Measurements from ENCODE around the gene LMNB1.
"Not testable (repeated sequence)": the region's sequence is repeated elsewhere in the genome, so short reads cannot be mapped to it uniquely, and the experiment has no call there.

Gene LMNB1

GRCh38 chr5:126801174-126801991 lies 24.4 kb downstream of the LMNB1 start:
- no peak for DNase-seq (ENCODE audit: low spot score)
- Mint-ChIP-seq H3K4me3 (no peak overlapping the region), H3K9me3 (no peaks in the 10 kb centered on the region), H3K4me1 (ENCODE audit: low read depth) (peaks cover 38% of the 10 kb centered on the region), H3K36me3 (ENCODE audit: low read depth) (peaks cover 40% of the 10 kb centered on the region), H3K27me3 (ENCODE audit: low read depth) (no peaks in the 10 kb centered on the region), H3K27ac (peak overlapping the region; percentile 29)

DNA sequence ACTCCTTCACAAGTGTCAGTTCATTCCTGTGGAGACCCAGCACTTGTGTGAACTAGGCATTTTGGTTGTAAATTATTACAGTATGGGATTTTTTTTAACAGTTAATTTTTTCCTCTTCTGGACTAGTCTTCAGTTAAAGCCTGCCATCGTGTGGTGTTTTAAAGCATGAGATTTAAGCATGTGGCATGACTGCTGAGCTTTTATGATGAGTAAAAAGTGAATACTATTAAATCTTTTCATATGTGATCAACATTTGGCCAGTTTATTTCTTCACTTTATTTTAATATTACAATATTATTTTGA lies 25.0 kb downstream of the LMNB1 start:
- Mint-ChIP-seq H3K4me1 (ENCODE audit: low read depth) (peaks cover 41% of the 10 kb centered on the region), H3K27ac (no peak overlapping the region)

GRCh38 chr5:126805063-126805462 lies 28.1 kb downstream of the LMNB1 start:
- H3K4me3 Mint-ChIP-seq = no peak overlapping the region
- no peaks in the 10 kb centered on the region for H3K27me3 Mint-ChIP-seq (ENCODE audit: low read depth)
- no peaks in the 10 kb centered on the region for H3K9me3 Mint-ChIP-seq
- H3K27ac Mint-ChIP-seq = peak overlapping the region; percentile 70
- H3K36me3 Mint-ChIP-seq (ENCODE audit: low read depth) = peaks cover 41% of the 10 kb centered on the region
- peaks cover 33% of the 10 kb centered on the region for H3K4me1 Mint-ChIP-seq (ENCODE audit: low read depth)
- DNase-seq (ENCODE audit: low spot score) = no peak

More for the DNA sequence above, 25.0 kb downstream of the LMNB1 start:
- H3K27me3 Mint-ChIP-seq (ENCODE audit: low read depth) = no peaks in the 10 kb centered on the region
- no peaks in the 10 kb centered on the region for H3K9me3 Mint-ChIP-seq
- DNase-seq (ENCODE audit: low spot score) = no peak
- H3K4me3 Mint-ChIP-seq = no peak overlapping the region
- peaks cover 44% of the 10 kb centered on the region for H3K36me3 Mint-ChIP-seq (ENCODE audit: low read depth)

GRCh38 chr5:126808521-126808988 lies 31.6 kb downstream of the LMNB1 start:
- Mint-ChIP-seq H3K36me3 (ENCODE audit: low read depth) (peaks cover 64% of the 10 kb centered on the region), H3K9me3 (no peaks in the 10 kb centered on the region), H3K27me3 (ENCODE audit: low read depth) (no peaks in the 10 kb centered on the region), H3K4me1 (ENCODE audit: low read depth) (peaks cover 42% of the 10 kb centered on the region), H3K4me3 (no peak overlapping the region), H3K27ac (peak overlapping the region; percentile 10)
- DNase-seq (ENCODE audit: low spot score) = no peak

GRCh38 chr5:126809916-126810315 lies 33.0 kb downstream of the LMNB1 start:
- Mint-ChIP-seq H3K4me1 (ENCODE audit: low read depth) (peaks cover 46% of the 10 kb centered on the region), H3K4me3 (no peak overlapping the region), H3K9me3 (no peaks in the 10 kb centered on the region), H3K27ac (no peak overlapping the region), H3K27me3 (ENCODE audit: low read depth) (no peaks in the 10 kb centered on the region), H3K36me3 (ENCODE audit: low read depth) (peaks cover 71% of the 10 kb centered on the region)
- no peak for DNase-seq (ENCODE audit: low spot score)

- no peaks in the 10 kb centered on the region for H3K9me3 Mint-ChIP-seq
- H3K36me3 Mint-ChIP-seq (ENCODE audit: low read depth) = peaks cover 66% of the 10 kb centered on the region
- DNase-seq (ENCODE audit: low spot score) = no peak
- peak overlapping the region; percentile 94 for H3K27ac Mint-ChIP-seq
- H3K27me3 Mint-ChIP-seq (ENCODE audit: low read depth) = no peaks in the 10 kb centered on the region
- peaks cover 46% of the 10 kb centered on the region for H3K4me1 Mint-ChIP-seq (ENCODE audit: low read depth)
- H3K4me3 Mint-ChIP-seq = peak overlapping the region; percentile 48
Observed at GRCh38 chr5:126810596-126811380, 33.9 kb downstream of the LMNB1 start.

DNA sequence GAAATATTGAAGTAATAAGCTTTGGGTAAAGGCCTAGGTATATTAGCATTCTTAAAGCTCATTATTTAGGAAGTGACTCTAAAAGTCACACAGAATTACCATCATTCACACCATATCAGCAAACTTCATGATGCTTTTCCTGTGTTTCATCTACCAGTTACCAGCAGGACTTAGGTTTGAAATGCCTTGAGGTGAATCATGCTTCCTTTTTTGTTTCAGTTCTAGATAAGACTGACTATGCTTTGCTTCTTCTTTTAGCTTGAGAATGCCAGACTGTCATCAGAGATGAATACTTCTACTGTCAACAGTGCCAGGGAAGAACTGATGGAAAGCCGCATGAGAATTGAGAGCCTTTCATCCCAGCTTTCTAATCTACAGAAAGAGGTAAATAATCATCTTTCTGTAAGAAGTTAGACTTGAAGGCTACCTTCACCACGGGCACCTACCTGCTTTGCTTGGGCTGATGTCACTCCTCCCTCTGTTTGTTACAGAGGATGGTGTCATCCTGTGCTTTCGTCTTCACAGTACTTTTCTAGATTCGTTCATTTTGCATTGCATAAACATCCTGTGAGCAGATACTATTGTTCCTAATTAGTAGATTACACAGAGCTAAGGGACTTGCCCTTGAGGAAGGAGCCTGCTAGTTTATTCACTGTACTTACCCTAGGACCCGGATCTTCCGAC lies 34.7 kb downstream of the LMNB1 start:
- peaks cover 48% of the 10 kb centered on the region for H3K4me1 Mint-ChIP-seq (ENCODE audit: low read depth)
- peak overlapping the region; percentile 48 for H3K4me3 Mint-ChIP-seq
- no peaks in the 10 kb centered on the region for H3K27me3 Mint-ChIP-seq (ENCODE audit: low read depth)
- peaks cover 65% of the 10 kb centered on the region for H3K36me3 Mint-ChIP-seq (ENCODE audit: low read depth)
- H3K27ac Mint-ChIP-seq = peak overlapping the region; percentile 94
- DNase-seq (ENCODE audit: low spot score) = peak; percentile 52
- no peaks in the 10 kb centered on the region for H3K9me3 Mint-ChIP-seq

DNA sequence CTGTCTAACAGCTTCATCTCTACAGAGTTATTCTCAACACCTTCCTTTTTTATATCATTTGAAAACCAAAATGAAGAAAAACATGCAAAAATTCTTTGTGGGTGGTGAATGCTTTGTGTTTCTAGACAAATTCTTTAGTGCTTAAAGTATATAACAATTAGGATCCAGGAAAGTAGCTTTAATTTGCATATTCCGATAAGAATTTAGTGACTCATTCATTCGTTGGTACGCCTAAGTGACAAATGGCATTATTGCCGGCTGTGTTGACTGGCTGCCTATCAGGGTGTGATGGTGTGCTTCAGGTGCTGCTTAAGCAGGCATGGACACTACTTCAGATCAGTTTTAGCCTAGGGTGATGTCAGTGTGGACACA lies 35.2 kb downstream of the LMNB1 start:
- peak overlapping the region; percentile 48 for H3K4me3 Mint-ChIP-seq
- peak overlapping the region; percentile 94 for H3K27ac Mint-ChIP-seq
- no peaks in the 10 kb centered on the region for H3K27me3 Mint-ChIP-seq (ENCODE audit: low read depth)
- peaks cover 66% of the 10 kb centered on the region for H3K36me3 Mint-ChIP-seq (ENCODE audit: low read depth)
- no peaks in the 10 kb centered on the region for H3K9me3 Mint-ChIP-seq
- DNase-seq (ENCODE audit: low spot score) = no peak
- H3K4me1 Mint-ChIP-seq (ENCODE audit: low read depth) = peaks cover 49% of the 10 kb centered on the region

- Mint-ChIP-seq H3K36me3 (ENCODE audit: low read depth) (peaks cover 74% of the 10 kb centered on the region), H3K4me1 (ENCODE audit: low read depth) (peaks cover 51% of the 10 kb centered on the region)
- H3K9me3 Mint-ChIP-seq; H3K27ac Mint-ChIP-seq; H3K4me3 Mint-ChIP-seq; DNase-seq (ENCODE audit: low spot score); H3K27me3 Mint-ChIP-seq (ENCODE audit: low read depth): not testable (repeated sequence)
Observed at GRCh38 chr5:126813799-126814198, 36.9 kb downstream of the LMNB1 start.

- H3K36me3 Mint-ChIP-seq (ENCODE audit: low read depth) = peaks cover 70% of the 10 kb centered on the region
- H3K4me3 Mint-ChIP-seq = no peak overlapping the region
- H3K27me3 Mint-ChIP-seq (ENCODE audit: low read depth) = no peaks in the 10 kb centered on the region
- no peaks in the 10 kb centered on the region for H3K9me3 Mint-ChIP-seq
- peaks cover 47% of the 10 kb centered on the region for H3K4me1 Mint-ChIP-seq (ENCODE audit: low read depth)
- H3K27ac Mint-ChIP-seq = peak overlapping the region; percentile 34
- DNase-seq (ENCODE audit: low spot score) = no peak
Observed at GRCh38 chr5:126814721-126815404, 37.9 kb downstream of the LMNB1 start.

- peak overlapping the region; percentile 8 for H3K27ac Mint-ChIP-seq
- DNase-seq (ENCODE audit: low spot score) = no peak
- no peak overlapping the region for H3K4me3 Mint-ChIP-seq
- H3K27me3 Mint-ChIP-seq (ENCODE audit: low read depth) = no peaks in the 10 kb centered on the region
- peaks cover 31% of the 10 kb centered on the region for H3K4me1 Mint-ChIP-seq (ENCODE audit: low read depth)
- H3K9me3 Mint-ChIP-seq = no peaks in the 10 kb centered on the region
- peaks cover 67% of the 10 kb centered on the region for H3K36me3 Mint-ChIP-seq (ENCODE audit: low read depth)
Observed at GRCh38 chr5:126816649-126817048, 39.7 kb downstream of the LMNB1 start.

GRCh38 chr5:126818736-126819135 lies 41.8 kb downstream of the LMNB1 start:
- Mint-ChIP-seq H3K27me3 (ENCODE audit: low read depth) (no peaks in the 10 kb centered on the region), H3K36me3 (ENCODE audit: low read depth) (peaks cover 60% of the 10 kb centered on the region)

DNA sequence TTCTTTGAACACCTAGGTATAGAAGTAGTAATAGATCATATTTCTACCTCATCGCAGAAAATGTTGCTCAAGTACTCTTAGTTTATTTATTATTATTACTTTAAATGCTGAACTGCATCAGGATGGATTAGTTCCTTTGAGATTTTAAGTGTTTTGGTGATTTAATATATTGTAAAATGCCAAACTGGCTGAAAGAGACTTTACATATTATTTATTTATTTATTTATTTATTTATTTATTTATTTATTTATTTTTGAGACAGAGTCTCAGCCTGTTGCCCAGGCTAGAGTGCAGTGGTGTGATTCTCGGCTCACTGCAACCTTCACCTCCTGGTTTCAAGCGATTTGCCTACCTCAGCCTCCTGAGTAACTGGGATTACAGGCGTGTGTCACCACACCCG lies 42.3 kb downstream of the LMNB1 start:
- no peaks in the 10 kb centered on the region for H3K9me3 Mint-ChIP-seq
- H3K36me3 Mint-ChIP-seq (ENCODE audit: low read depth) = peaks cover 56% of the 10 kb centered on the region
- H3K4me3 Mint-ChIP-seq = no peak overlapping the region
- peaks cover 18% of the 10 kb centered on the region for H3K4me1 Mint-ChIP-seq (ENCODE audit: low read depth)
- no peak overlapping the region for H3K27ac Mint-ChIP-seq
- H3K27me3 Mint-ChIP-seq (ENCODE audit: low read depth) = no peaks in the 10 kb centered on the region
- no peak for DNase-seq (ENCODE audit: low spot score)

More at GRCh38 chr5:126818736-126819135, 41.8 kb downstream of the LMNB1 start:
- Mint-ChIP-seq H3K4me3 (no peak overlapping the region), H3K4me1 (ENCODE audit: low read depth) (peaks cover 23% of the 10 kb centered on the region), H3K9me3 (no peaks in the 10 kb centered on the region), H3K27ac (no peak overlapping the region)
- no peak for DNase-seq (ENCODE audit: low spot score)
